Measurements from ENCODE around the gene SPATA9. TPM values are rescaled to one million over a fixed set of nuclear protein-coding genes. Genes with fewer than 3 reads are reported as not detected.

The SPATA9 gene
- total RNA-seq, 2 donors from 2014 or later = 0.70 to 2.0 TPM

- DNase-seq = no peak
- no peak overlapping the region for H3K27ac Mint-ChIP-seq
- no peak overlapping the region for H3K9ac ChIP-seq (ENCODE audit: extremely low read depth, low read length, poor library complexity, severe bottlenecking)
- H3K27ac ChIP-seq (ENCODE audit: low read depth, low read length) = no peak overlapping the region
- no peak for TF ChIP-seq CTCF (conservative IDR thresholded peaks at IDR 0.05)
- peaks cover 68% of the 10 kb centered on the region for H3K27me3 Mint-ChIP-seq (ENCODE audit: insufficient read depth)
- peaks cover 6% of the 10 kb centered on the region for H3K9me3 Mint-ChIP-seq
- H3K36me3 ChIP-seq (ENCODE audit: control insufficient read depth, insufficient read depth, low read length) = no peaks in the 10 kb centered on the region
- H3K4me1 ChIP-seq (ENCODE audit: control insufficient read depth, insufficient read depth, low read length) = no peaks in the 10 kb centered on the region
- H3K9me3 ChIP-seq (ENCODE audit: control insufficient read depth, low read length) = peaks cover 7% of the 10 kb centered on the region
- H3K4me1 Mint-ChIP-seq = peaks cover 5% of the 10 kb centered on the region
- H3K4me3 Mint-ChIP-seq = no peak overlapping the region
- H3K27me3 ChIP-seq (ENCODE audit: control insufficient read depth, insufficient read depth, low read length, poor library complexity, severe bottlenecking) = peaks cover 62% of the 10 kb centered on the region
- H3K4me3 ChIP-seq (ENCODE audit: low read length) = no peak overlapping the region
- 92 to 100% methylated on average over 2 to 4 of the region's 4 CpGs for WGBS, 2 experiments (ENCODE audit: insufficient coverage in 1 of 2, insufficient read length in 1 of 2)
- H3K36me3 Mint-ChIP-seq (ENCODE audit: low read depth) = no peaks in the 10 kb centered on the region
Measured at GRCh38 chr5:95619096-95619495, 63.7 kb downstream of the SPATA9 start.

- peaks cover 25% of the 10 kb centered on the region for H3K9me3 ChIP-seq (ENCODE audit: control insufficient read depth, low read length)
- no peak overlapping the region for H3K27ac ChIP-seq (ENCODE audit: low read depth, low read length)
- H3K27me3 Mint-ChIP-seq (ENCODE audit: insufficient read depth) = peaks cover 48% of the 10 kb centered on the region
Measured at GRCh38 chr5:95617057-95617456, 65.7 kb downstream of the SPATA9 start.

GRCh38 chr5:95615164-95615467 lies 67.7 kb downstream of the SPATA9 start:
- Histone ChIP-seq H3K4me1 (ENCODE audit: control insufficient read depth, insufficient read depth, low read length) (no peaks in the 10 kb centered on the region), H3K4me3 (ENCODE audit: low read length) (no peak overlapping the region), H3K27me3 (ENCODE audit: control insufficient read depth, insufficient read depth, low read length, poor library complexity, severe bottlenecking) (peaks cover 24% of the 10 kb centered on the region), H3K9ac (ENCODE audit: extremely low read depth, low read length, poor library complexity, severe bottlenecking) (no peak overlapping the region), H3K27ac (ENCODE audit: low read depth, low read length) (no peak overlapping the region), H3K36me3 (ENCODE audit: control insufficient read depth, insufficient read depth, low read length) (no peaks in the 10 kb centered on the region), H3K9me3 (ENCODE audit: control insufficient read depth, low read length) (peaks cover 25% of the 10 kb centered on the region)
- H3K4me3 Mint-ChIP-seq = no peak overlapping the region
- H3K9me3 Mint-ChIP-seq = peaks cover 26% of the 10 kb centered on the region
- 96 to 100% methylated on average over 1 of the region's 1 CpG for WGBS, 2 experiments (ENCODE audit: insufficient coverage in 1 of 2, insufficient read length in 1 of 2)
- DNase-seq = no peak
- H3K27me3 Mint-ChIP-seq (ENCODE audit: insufficient read depth) = peaks cover 34% of the 10 kb centered on the region
- peaks cover 5% of the 10 kb centered on the region for H3K4me1 Mint-ChIP-seq
- TF ChIP-seq CTCF (conservative IDR thresholded peaks at IDR 0.05) = no peak
- H3K36me3 Mint-ChIP-seq (ENCODE audit: low read depth) = peaks cover 5% of the 10 kb centered on the region
- H3K27ac Mint-ChIP-seq = no peak overlapping the region

More at GRCh38 chr5:95617057-95617456, 65.7 kb downstream of the SPATA9 start:
- Mint-ChIP-seq H3K4me3 (no peak overlapping the region), H3K9me3 (peaks cover 26% of the 10 kb centered on the region), H3K4me1 (peaks cover 5% of the 10 kb centered on the region), H3K36me3 (ENCODE audit: low read depth) (peaks cover 5% of the 10 kb centered on the region), H3K27ac (no peak overlapping the region)
- DNase-seq = no peak
- Histone ChIP-seq H3K36me3 (ENCODE audit: control insufficient read depth, insufficient read depth, low read length) (no peaks in the 10 kb centered on the region), H3K9ac (ENCODE audit: extremely low read depth, low read length, poor library complexity, severe bottlenecking) (no peak overlapping the region), H3K27me3 (ENCODE audit: control insufficient read depth, insufficient read depth, low read length, poor library complexity, severe bottlenecking) (peaks cover 42% of the 10 kb centered on the region), H3K4me1 (ENCODE audit: control insufficient read depth, insufficient read depth, low read length) (no peaks in the 10 kb centered on the region), H3K4me3 (ENCODE audit: low read length) (no peak overlapping the region)
- WGBS, 2 experiments (ENCODE audit: insufficient coverage in 1 of 2, insufficient read length in 1 of 2) = 80 to 82% methylated on average over 5 of the region's 5 CpGs
- TF ChIP-seq CTCF (conservative IDR thresholded peaks at IDR 0.05) = no peak

Data from endodermal cell (in vitro differentiated cells).